Measurements from ENCODE around the gene MSI2.
"Not testable (repeated sequence)": the region's sequence is repeated elsewhere in the genome, so short reads cannot be mapped to it uniquely, and the experiment has no call there.

MSI2 gene

DNA sequence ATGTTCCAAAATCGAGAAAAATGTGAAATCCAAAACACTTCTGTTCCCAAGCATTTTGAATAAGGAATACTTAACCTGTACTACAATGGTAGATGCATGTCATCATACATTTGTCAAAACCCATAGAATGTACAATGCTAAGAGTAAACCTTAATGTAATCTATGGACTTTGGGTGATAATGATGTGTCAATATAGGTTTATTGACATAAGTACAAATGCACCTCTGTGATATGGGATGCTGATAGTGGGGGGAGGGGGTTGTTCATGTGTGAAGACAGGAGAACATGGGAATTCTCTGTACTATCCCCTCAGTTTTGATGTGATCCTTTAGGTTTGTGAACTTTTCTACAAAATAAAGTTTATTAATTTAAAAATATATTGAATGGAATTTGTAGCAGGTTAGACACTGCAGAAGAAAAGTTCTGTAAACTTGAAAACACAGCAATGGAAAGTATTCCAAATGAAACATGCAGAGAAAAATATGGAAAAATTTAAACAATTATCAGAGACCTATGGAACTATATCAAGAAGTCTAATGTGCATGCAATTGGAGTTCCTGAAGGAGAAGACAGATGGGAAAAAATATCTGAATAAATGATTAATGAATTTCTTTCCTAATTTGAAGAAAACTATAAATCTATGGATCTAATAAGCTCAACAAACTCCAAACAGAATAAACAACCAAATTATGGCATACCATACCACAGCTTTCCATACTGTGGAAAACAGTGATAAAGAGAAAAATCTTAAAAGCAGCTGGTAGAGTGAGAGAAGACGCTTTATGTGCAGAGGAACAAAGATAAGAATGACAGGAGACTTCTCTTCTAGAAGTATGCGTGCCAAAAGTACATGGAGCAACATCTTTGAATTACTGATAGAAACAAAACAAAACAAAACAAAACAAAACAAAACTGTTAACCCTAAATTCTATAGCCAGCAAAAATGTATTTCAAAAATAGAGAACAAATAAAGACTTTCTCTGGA is 34.7 kb upstream of the MSI2 start:
- Histone ChIP-seq H3K4me3 (no peak overlapping the region), H3K36me3 (ENCODE audit: insufficient read depth, low read length) (no peaks in the 10 kb centered on the region), H3K27ac (no peak overlapping the region), H3K9ac (ENCODE audit: insufficient read length) (no peak overlapping the region), H3K9me3 (ENCODE audit: low read depth, low read length) (no peaks in the 10 kb centered on the region; the same call in 1 of the 2 replicates)
- TF ChIP-seq POLR2AphosphoS5 (IDR thresholded peaks at IDR 0.05; ENCODE audit: borderline replicate concordance, low read depth, low read length) (no peak), EZH2 (IDR thresholded peaks at IDR 0.05) (no peak), FOXP2 (optimal IDR thresholded peaks at IDR 0.05; ENCODE audit: control extremely low read depth, extremely low read length, insufficient read depth) (no peak)
- no peak for DNase-seq (ENCODE audit: low read depth, low spot score)

DNA sequence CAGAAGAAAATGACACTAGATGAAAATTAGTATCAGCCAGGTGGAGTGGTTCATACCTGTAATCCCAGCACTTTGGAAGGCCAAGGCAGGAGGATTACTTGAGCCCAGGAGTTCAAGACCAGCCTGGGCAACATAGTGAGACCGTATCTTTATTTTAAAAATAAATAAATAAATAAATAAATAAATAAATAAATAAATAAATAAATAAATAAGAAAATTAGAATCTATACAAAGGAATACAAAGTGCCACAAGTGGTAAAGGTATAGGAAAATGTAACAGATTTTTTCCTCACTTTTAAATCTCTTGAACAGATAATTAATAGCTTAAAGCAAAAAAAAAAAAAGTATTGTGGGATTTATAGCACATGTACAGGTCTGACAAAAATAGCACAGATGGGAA is 33.9 kb upstream of the MSI2 start:
- H3K36me3 ChIP-seq (ENCODE audit: insufficient read depth, low read length); H3K9ac ChIP-seq (ENCODE audit: insufficient read length); H3K9me3 ChIP-seq (ENCODE audit: low read depth, low read length); H3K27ac ChIP-seq; H3K4me3 ChIP-seq; DNase-seq (ENCODE audit: low read depth, low spot score): not testable (repeated sequence)

DNA sequence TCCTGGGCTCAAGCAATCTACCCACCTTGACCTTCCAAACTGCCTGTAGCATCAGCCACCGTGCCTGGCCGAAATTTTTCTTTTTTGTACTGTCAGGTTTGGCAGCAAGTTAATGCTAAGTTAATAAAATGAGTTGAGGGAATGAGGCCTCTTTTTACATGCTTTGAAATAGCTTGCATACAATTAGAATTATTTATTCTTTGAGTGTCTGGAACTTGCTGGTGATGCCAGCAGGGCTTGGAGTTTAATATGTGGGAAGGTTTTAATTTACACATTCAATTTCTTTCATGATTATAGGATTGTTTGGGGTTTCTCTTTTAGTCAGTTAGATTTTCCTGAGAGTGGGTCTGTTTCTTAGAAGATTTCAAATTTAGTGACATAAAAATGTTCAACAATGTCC is 31.2 kb upstream of the MSI2 start:
- Histone ChIP-seq H3K27ac (no peak overlapping the region), H3K36me3 (ENCODE audit: insufficient read depth, low read length) (no peaks in the 10 kb centered on the region), H3K4me3 (no peak overlapping the region), H3K9me3 (ENCODE audit: low read depth, low read length) (no peaks in the 10 kb centered on the region; the same call in 1 of the 2 replicates), H3K9ac (ENCODE audit: insufficient read length) (no peak overlapping the region)
- no peak for TF ChIP-seq EZH2 (IDR thresholded peaks at IDR 0.05)
- TF ChIP-seq POLR2AphosphoS5 (IDR thresholded peaks at IDR 0.05; ENCODE audit: borderline replicate concordance, low read depth, low read length), result no peak
- TF ChIP-seq FOXP2 (optimal IDR thresholded peaks at IDR 0.05; ENCODE audit: control extremely low read depth, extremely low read length, insufficient read depth), result no peak
- no peak for DNase-seq (ENCODE audit: low read depth, low spot score)

DNA sequence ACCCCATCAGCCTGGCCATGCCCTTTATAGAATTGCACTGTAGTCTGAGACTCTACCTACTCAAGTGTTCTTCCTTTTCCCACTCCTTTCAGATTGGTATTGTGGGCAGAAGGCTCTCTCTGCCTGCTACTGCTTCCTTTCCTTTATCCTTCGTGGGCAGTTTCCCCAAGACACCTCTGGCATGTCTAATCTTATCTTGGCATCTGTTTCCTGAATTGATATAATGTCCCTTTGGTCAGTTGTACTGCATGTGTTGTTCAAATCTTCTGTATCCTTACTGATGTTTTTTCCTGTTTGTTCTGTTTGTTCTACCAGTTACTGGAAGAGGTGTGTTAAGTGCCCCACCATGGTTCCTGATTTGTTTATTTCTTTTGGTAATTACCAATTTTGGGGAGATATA is 29.5 kb upstream of the MSI2 start:
- Histone ChIP-seq H3K36me3 (ENCODE audit: insufficient read depth, low read length) (no peaks in the 10 kb centered on the region), H3K9me3 (ENCODE audit: low read depth, low read length) (no peaks in the 10 kb centered on the region), H3K9ac (ENCODE audit: insufficient read length) (no peak overlapping the region), H3K27ac (no peak overlapping the region), H3K4me3 (no peak overlapping the region)
- TF ChIP-seq POLR2AphosphoS5 (IDR thresholded peaks at IDR 0.05; ENCODE audit: borderline replicate concordance, low read depth, low read length), result no peak
- no peak for DNase-seq (ENCODE audit: low read depth, low spot score)

DNA sequence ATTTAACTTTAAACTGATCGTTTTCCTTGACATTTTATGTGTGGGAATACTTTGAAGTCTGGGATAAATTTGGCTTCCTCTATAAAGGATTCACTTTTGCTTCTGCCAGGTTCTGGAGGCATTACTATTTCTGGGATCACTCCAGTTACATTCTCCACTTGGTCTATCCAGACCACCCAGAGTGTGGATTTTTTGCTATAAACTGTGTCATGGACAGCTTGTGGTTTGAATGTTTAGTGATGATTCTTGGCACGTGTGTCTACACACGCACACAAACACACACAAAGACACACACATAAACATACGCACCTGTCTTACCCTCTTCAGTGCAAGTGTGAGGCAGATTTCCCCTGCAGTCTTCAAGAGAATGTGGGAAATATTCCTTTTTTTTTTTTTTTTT is 27.4 kb upstream of the MSI2 start:
- Histone ChIP-seq H3K9me3 (ENCODE audit: low read depth, low read length) (no peaks in the 10 kb centered on the region), H3K36me3 (ENCODE audit: insufficient read depth, low read length) (no peaks in the 10 kb centered on the region), H3K9ac (ENCODE audit: insufficient read length) (no peak overlapping the region), H3K27ac (no peak overlapping the region), H3K4me3 (no peak overlapping the region)
- no peak for DNase-seq (ENCODE audit: low read depth, low spot score)
- TF ChIP-seq EZH2 (IDR thresholded peaks at IDR 0.05) (no peak), FOXP2 (optimal IDR thresholded peaks at IDR 0.05; ENCODE audit: control extremely low read depth, extremely low read length, insufficient read depth) (no peak), POLR2AphosphoS5 (IDR thresholded peaks at IDR 0.05; ENCODE audit: borderline replicate concordance, low read depth, low read length) (no peak)

DNA sequence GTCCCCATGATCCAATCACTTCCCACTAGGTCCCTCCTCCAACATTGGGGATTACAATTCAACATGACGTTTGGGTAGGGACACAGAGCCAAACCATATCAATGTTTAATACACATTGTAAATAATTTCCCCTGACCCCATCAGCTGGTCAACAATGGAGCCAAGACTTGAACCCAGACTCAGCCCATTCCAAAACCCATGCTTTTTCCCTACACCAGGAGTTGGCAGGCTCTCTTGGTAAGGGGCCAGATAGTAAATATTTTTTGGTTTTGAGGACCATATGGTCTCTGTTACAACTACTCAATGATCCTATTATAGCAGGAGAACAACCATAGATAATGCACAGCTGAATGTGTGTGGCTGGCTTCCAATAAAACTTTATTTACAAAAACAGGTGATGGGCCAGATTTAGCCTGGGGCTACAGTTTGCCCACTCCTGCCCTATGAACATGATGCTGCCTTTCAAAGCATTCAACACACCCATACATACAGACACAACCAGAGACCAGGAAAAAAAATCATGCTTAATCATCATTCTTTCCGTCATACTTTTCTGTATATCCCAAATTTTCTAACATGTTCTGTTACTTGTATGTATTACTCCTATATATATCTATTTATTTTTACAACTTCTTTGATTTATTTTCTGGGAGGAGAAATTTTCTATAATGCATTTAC is 22.1 kb upstream of the MSI2 start:
- Histone ChIP-seq H3K9me3 (ENCODE audit: low read depth, low read length) (no peaks in the 10 kb centered on the region), H3K27ac (no peak overlapping the region), H3K36me3 (ENCODE audit: insufficient read depth, low read length) (no peaks in the 10 kb centered on the region), H3K4me3 (no peak overlapping the region), H3K9ac (ENCODE audit: insufficient read length) (no peak overlapping the region)
- no peak for DNase-seq (ENCODE audit: low read depth, low spot score)
- TF ChIP-seq EZH2 (IDR thresholded peaks at IDR 0.05) (no peak), POLR2AphosphoS5 (IDR thresholded peaks at IDR 0.05; ENCODE audit: borderline replicate concordance, low read depth, low read length) (no peak), FOXP2 (optimal IDR thresholded peaks at IDR 0.05; ENCODE audit: control extremely low read depth, extremely low read length, insufficient read depth) (no peak)

DNA sequence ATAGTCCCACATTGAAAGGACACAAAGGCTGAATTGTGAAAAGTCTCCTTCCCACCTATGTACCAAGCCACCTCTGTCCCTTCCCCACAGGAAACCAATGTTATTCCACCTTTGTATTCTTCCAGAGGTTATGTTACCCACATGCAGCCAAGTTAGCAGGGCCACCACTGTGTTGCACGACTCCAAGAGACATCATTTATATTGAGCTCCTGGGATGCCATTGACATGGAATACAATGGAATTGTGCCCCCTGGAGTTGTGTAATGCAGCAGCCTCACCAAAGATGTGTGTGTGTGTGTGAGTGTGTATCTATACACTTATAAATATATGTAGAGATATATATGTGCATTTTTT is 21.6 kb upstream of the MSI2 start:
- TF ChIP-seq POLR2AphosphoS5 (IDR thresholded peaks at IDR 0.05; ENCODE audit: borderline replicate concordance, low read depth, low read length), result no peak
- no peak for TF ChIP-seq EZH2 (IDR thresholded peaks at IDR 0.05)
- no peak for TF ChIP-seq FOXP2 (optimal IDR thresholded peaks at IDR 0.05; ENCODE audit: control extremely low read depth, extremely low read length, insufficient read depth)
- H3K9me3 ChIP-seq (ENCODE audit: low read depth, low read length), result no peaks in the 10 kb centered on the region
- no peak for DNase-seq (ENCODE audit: low read depth, low spot score)
- H3K36me3 ChIP-seq (ENCODE audit: insufficient read depth, low read length), result no peaks in the 10 kb centered on the region
- H3K27ac ChIP-seq, result no peak overlapping the region
- no peak overlapping the region for H3K4me3 ChIP-seq
- H3K9ac ChIP-seq (ENCODE audit: insufficient read length), result no peak overlapping the region

DNA sequence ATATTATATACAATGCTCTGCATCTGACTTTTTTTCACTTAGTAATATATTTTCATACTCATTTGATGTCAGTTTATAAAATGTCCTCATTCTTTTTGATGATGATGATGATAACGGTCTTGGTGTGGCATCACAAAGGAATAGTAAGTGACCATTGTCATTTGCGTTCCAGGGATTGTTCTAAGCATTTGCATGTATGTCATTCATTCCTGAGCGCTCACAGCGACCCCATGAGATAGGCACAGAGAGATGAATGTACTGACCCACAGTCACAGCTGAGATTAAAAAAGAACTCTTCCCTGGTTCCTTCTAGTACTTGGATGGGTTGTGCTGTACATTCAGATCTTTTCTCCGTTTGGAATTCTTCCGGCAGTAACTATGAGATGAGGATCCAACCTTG is 21.2 kb upstream of the MSI2 start:
- Histone ChIP-seq H3K9me3 (ENCODE audit: low read depth, low read length) (no peaks in the 10 kb centered on the region), H3K9ac (ENCODE audit: insufficient read length) (no peak overlapping the region), H3K36me3 (ENCODE audit: insufficient read depth, low read length) (no peaks in the 10 kb centered on the region), H3K4me3 (no peak overlapping the region), H3K27ac (no peak overlapping the region)
- no peak for TF ChIP-seq POLR2AphosphoS5 (IDR thresholded peaks at IDR 0.05; ENCODE audit: borderline replicate concordance, low read depth, low read length)
- TF ChIP-seq EZH2 (IDR thresholded peaks at IDR 0.05), result no peak
- no peak for TF ChIP-seq FOXP2 (optimal IDR thresholded peaks at IDR 0.05; ENCODE audit: control extremely low read depth, extremely low read length, insufficient read depth)
- no peak for DNase-seq (ENCODE audit: low read depth, low spot score)

Data from SK-N-MC (cell line).